Measurements from ENCODE around the gene OR5K4.

The OR5K4 gene

GRCh38 chr3:98353554-98353953 is at the start of gene OR5K4:
TSS of gene OR5K4 (plus strand) at chr3:98353854. CDS start at chr3:98353854, 0 bp downstream.
- DNase-seq (ENCODE audit: low spot score), result no peak
- in situ Hi-C loops (cut with MboI; ENCODE audit: low pct_unique_long_range_greater_than_20kb, low sequenced_read_pairs, unreplicated experiment), result no loop called here
- TF ChIP-seq CTCF (IDR thresholded peaks at IDR 0.05; ENCODE audit: extremely low read depth, insufficient read depth, missing control alignments), result no peak

- no peak for TF ChIP-seq CTCF (IDR thresholded peaks at IDR 0.05; ENCODE audit: extremely low read depth, insufficient read depth, missing control alignments)
- no peak for DNase-seq (ENCODE audit: low spot score)
- in situ Hi-C loops (cut with MboI; ENCODE audit: low pct_unique_long_range_greater_than_20kb, low sequenced_read_pairs, unreplicated experiment), result loop anchor here (10.0 kb wide), 1 partner anchor 277 kb away; no protein-coding TSS in a partner anchor
Measured at GRCh38 chr3:98322101-98322500, 31.6 kb upstream of the OR5K4 start.

- in situ Hi-C loops (cut with MboI; ENCODE audit: low pct_unique_long_range_greater_than_20kb, low sequenced_read_pairs, unreplicated experiment), result loop anchor here (10.0 kb wide), 1 partner anchor 278 kb away; no protein-coding TSS in a partner anchor
- no peak for DNase-seq (ENCODE audit: low spot score)
- TF ChIP-seq CTCF (IDR thresholded peaks at IDR 0.05; ENCODE audit: extremely low read depth, insufficient read depth, missing control alignments), result no peak
Measured at GRCh38 chr3:98322686-98323085, 31.0 kb upstream of the OR5K4 start.

GRCh38 chr3:98323425-98323824 is 30.2 kb upstream of the OR5K4 start:
- DNase-seq (ENCODE audit: low spot score), result no peak
- TF ChIP-seq CTCF (IDR thresholded peaks at IDR 0.05; ENCODE audit: extremely low read depth, insufficient read depth, missing control alignments), result no peak
- in situ Hi-C loops (cut with MboI; ENCODE audit: low pct_unique_long_range_greater_than_20kb, low sequenced_read_pairs, unreplicated experiment), result loop anchor here (10.0 kb wide), 1 partner anchor 279 kb away; no protein-coding TSS in a partner anchor

GRCh38 chr3:98325055-98325454 is 28.6 kb upstream of the OR5K4 start:
- in situ Hi-C loops (cut with MboI; ENCODE audit: low pct_unique_long_range_greater_than_20kb, low sequenced_read_pairs, unreplicated experiment), result loop anchor here (10.0 to 25.0 kb wide), 3 partner anchors 280 to 538 kb away; no protein-coding TSS in a partner anchor
- no peak for TF ChIP-seq CTCF (IDR thresholded peaks at IDR 0.05; ENCODE audit: extremely low read depth, insufficient read depth, missing control alignments)
- DNase-seq (ENCODE audit: low spot score), result no peak

- no peak for TF ChIP-seq CTCF (IDR thresholded peaks at IDR 0.05; ENCODE audit: extremely low read depth, insufficient read depth, missing control alignments)
- in situ Hi-C loops (cut with MboI; ENCODE audit: low pct_unique_long_range_greater_than_20kb, low sequenced_read_pairs, unreplicated experiment), result loop anchor here (10.0 to 25.0 kb wide), 3 partner anchors 281 to 539 kb away; no protein-coding TSS in a partner anchor
- no peak for DNase-seq (ENCODE audit: low spot score)
Measured at GRCh38 chr3:98326105-98326893, 27.4 kb upstream of the OR5K4 start.

Data from GM13977 (cell line).